PFSK-1 (cell line): Measurements from ENCODE around the gene ZNF618.

Experiments
- TAF1 ChIP-seq: IDR thresholded peaks from 2 replicates; pipeline ENCODE4 v1.6.1; 2012; ENCODE audit warnings: low read length, control low read depth, borderline replicate concordance; ENCODE audit not compliant: insufficient read depth
- TF ChIP-seq, protein P1 (sequence below), 2 experiments: IDR thresholded peaks; 2 replicates each; pipeline versions ENCODE4 v1.6.1 to v1.8.0; 2011 to 2012; ENCODE audit warnings: low read depth in 2 of 2, low read length in 2 of 2, control low read depth in 1 of 2, inconsistent platforms in 1 of 2, mild to moderate bottlenecking in 1 of 2, moderate library complexity in 1 of 2; ENCODE audit not compliant: insufficient read depth in 1 of 2

GRCh38 chr9:114057161-114057885, 181.2 kb downstream of the ZNF618 start:
- TF ChIP-seq, protein P1, sequence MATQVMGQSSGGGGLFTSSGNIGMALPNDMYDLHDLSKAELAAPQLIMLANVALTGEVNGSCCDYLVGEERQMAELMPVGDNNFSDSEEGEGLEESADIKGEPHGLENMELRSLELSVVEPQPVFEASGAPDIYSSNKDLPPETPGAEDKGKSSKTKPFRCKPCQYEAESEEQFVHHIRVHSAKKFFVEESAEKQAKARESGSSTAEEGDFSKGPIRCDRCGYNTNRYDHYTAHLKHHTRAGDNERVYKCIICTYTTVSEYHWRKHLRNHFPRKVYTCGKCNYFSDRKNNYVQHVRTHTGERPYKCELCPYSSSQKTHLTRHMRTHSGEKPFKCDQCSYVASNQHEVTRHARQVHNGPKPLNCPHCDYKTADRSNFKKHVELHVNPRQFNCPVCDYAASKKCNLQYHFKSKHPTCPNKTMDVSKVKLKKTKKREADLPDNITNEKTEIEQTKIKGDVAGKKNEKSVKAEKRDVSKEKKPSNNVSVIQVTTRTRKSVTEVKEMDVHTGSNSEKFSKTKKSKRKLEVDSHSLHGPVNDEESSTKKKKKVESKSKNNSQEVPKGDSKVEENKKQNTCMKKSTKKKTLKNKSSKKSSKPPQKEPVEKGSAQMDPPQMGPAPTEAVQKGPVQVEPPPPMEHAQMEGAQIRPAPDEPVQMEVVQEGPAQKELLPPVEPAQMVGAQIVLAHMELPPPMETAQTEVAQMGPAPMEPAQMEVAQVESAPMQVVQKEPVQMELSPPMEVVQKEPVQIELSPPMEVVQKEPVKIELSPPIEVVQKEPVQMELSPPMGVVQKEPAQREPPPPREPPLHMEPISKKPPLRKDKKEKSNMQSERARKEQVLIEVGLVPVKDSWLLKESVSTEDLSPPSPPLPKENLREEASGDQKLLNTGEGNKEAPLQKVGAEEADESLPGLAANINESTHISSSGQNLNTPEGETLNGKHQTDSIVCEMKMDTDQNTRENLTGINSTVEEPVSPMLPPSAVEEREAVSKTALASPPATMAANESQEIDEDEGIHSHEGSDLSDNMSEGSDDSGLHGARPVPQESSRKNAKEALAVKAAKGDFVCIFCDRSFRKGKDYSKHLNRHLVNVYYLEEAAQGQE (IDR thresholded peaks at IDR 0.05; ENCODE audit: insufficient read depth in 1 of 2, low read depth in 2 of 2, low read length in 2 of 2) = no peak
- TF ChIP-seq TAF1 = no peak
